ES-I3 (cell line): ENCODE measurements around the gene CD44.

Experiments used
- H3K36me3 ChIP-seq: 2 replicates; pipeline ENCODE4 v1.6.1; 2013; ENCODE audit warnings: mild to moderate bottlenecking, low read length, control low read depth, moderate library complexity; ENCODE audit not compliant: insufficient read depth
- H3K4me1 ChIP-seq: 2 replicates; pipeline ENCODE4 v1.6.1; 2013; ENCODE audit warnings: mild to moderate bottlenecking, control low read depth, low read length; ENCODE audit not compliant: insufficient read depth
- H3K9ac ChIP-seq: 2 replicates; pipeline ENCODE4 v1.6.1; 2013; ENCODE audit warnings: low read depth, mild to moderate bottlenecking, low read length, moderate library complexity
- H3K9me3 ChIP-seq: 2 replicates; pipeline ENCODE4 v1.6.1; 2013; ENCODE audit warnings: mild to moderate bottlenecking, low read length, moderate library complexity; ENCODE audit not compliant: control insufficient read depth, insufficient read depth

CD44 gene

GRCh38 chr11:35178067-35178805, 39.3 kb downstream of the CD44 start:
- Histone ChIP-seq H3K9ac (no peak overlapping the region), H3K36me3 (peaks cover 13% of the 10 kb centered on the region), H3K9me3 (no peaks in the 10 kb centered on the region), H3K4me1 (peaks cover 25% of the 10 kb centered on the region)

- peaks cover 14% of the 10 kb centered on the region for H3K36me3 ChIP-seq
- no peak overlapping the region for H3K9ac ChIP-seq
- no peaks in the 10 kb centered on the region for H3K9me3 ChIP-seq
- H3K4me1 ChIP-seq, result peaks cover 19% of the 10 kb centered on the region
Observed at GRCh38 chr11:35178873-35179272, 39.9 kb downstream of the CD44 start.

- peaks cover 16% of the 10 kb centered on the region for H3K4me1 ChIP-seq
- H3K9ac ChIP-seq, result no peak overlapping the region
- peaks cover 18% of the 10 kb centered on the region for H3K36me3 ChIP-seq
- H3K9me3 ChIP-seq, result no peaks in the 10 kb centered on the region
Observed at GRCh38 chr11:35179466-35180135, 40.6 kb downstream of the CD44 start.

GRCh38 chr11:35180317-35181233, 41.6 kb downstream of the CD44 start:
- H3K9ac ChIP-seq, result no peak overlapping the region

GRCh38 chr11:35182317-35182939, 43.5 kb downstream of the CD44 start:
- Histone ChIP-seq H3K9me3 (no peaks in the 10 kb centered on the region), H3K4me1 (peaks cover 16% of the 10 kb centered on the region), H3K36me3 (peaks cover 13% of the 10 kb centered on the region), H3K9ac (no peak overlapping the region)

More at GRCh38 chr11:35180317-35181233, 41.6 kb downstream of the CD44 start:
- Histone ChIP-seq H3K9me3 (no peaks in the 10 kb centered on the region), H3K36me3 (peaks cover 18% of the 10 kb centered on the region), H3K4me1 (peaks cover 16% of the 10 kb centered on the region)

GRCh38 chr11:35183326-35183925, 44.5 kb downstream of the CD44 start:
- H3K36me3 ChIP-seq, result peaks cover 11% of the 10 kb centered on the region
- H3K9ac ChIP-seq, result no peak overlapping the region
- peaks cover 16% of the 10 kb centered on the region for H3K4me1 ChIP-seq
- H3K9me3 ChIP-seq, result no peaks in the 10 kb centered on the region

GRCh38 chr11:35185696-35186095, 46.7 kb downstream of the CD44 start:
- peaks cover 9% of the 10 kb centered on the region for H3K36me3 ChIP-seq

GRCh38 chr11:35187996-35188395, 49.0 kb downstream of the CD44 start:
- peaks cover 7% of the 10 kb centered on the region for H3K36me3 ChIP-seq

More at GRCh38 chr11:35185696-35186095, 46.7 kb downstream of the CD44 start:
- no peak overlapping the region for H3K9ac ChIP-seq
- H3K4me1 ChIP-seq, result 0 out of 2 replicates have a peak, but pooled peaks cover 2% of the 10 kb centered on the region
- no peaks in the 10 kb centered on the region for H3K9me3 ChIP-seq

GRCh38 chr11:35190804-35191348, 51.9 kb downstream of the CD44 start:
- no peaks in the 10 kb centered on the region for H3K9me3 ChIP-seq
- no peaks in the 10 kb centered on the region for H3K4me1 ChIP-seq
- 0 out of 2 replicates have a peak, but pooled peaks cover 3% of the 10 kb centered on the region for H3K36me3 ChIP-seq
- no peak overlapping the region for H3K9ac ChIP-seq

More at GRCh38 chr11:35187996-35188395, 49.0 kb downstream of the CD44 start:
- no peak overlapping the region for H3K9ac ChIP-seq
- H3K4me1 ChIP-seq, result no peaks in the 10 kb centered on the region
- H3K9me3 ChIP-seq, result no peaks in the 10 kb centered on the region

GRCh38 chr11:35192347-35192746, 53.4 kb downstream of the CD44 start:
- Histone ChIP-seq H3K9ac (no peak overlapping the region), H3K36me3 (0 out of 2 replicates have a peak, but pooled peaks cover 3% of the 10 kb centered on the region), H3K9me3 (no peaks in the 10 kb centered on the region), H3K4me1 (no peaks in the 10 kb centered on the region)

- no peaks in the 10 kb centered on the region for H3K9me3 ChIP-seq
- H3K36me3 ChIP-seq, result 0 out of 2 replicates have a peak, but pooled peaks cover 3% of the 10 kb centered on the region
- H3K4me1 ChIP-seq, result no peaks in the 10 kb centered on the region
- H3K9ac ChIP-seq, result no peak overlapping the region
Observed at GRCh38 chr11:35193767-35194166, 54.8 kb downstream of the CD44 start.

- H3K9ac ChIP-seq, result no peak overlapping the region
- no peaks in the 10 kb centered on the region; the same call in 1 of the 2 replicates for H3K9me3 ChIP-seq
- no peaks in the 10 kb centered on the region for H3K4me1 ChIP-seq
- H3K36me3 ChIP-seq, result no peaks in the 10 kb centered on the region
Observed at GRCh38 chr11:35197292-35197691, 58.3 kb downstream of the CD44 start.

- peaks cover 3% of the 10 kb centered on the region; the same call in 1 of the 2 replicates for H3K9me3 ChIP-seq
- no peaks in the 10 kb centered on the region for H3K4me1 ChIP-seq
- no peak overlapping the region for H3K9ac ChIP-seq
- H3K36me3 ChIP-seq, result no peaks in the 10 kb centered on the region
Observed at GRCh38 chr11:35200811-35201341, 61.9 kb downstream of the CD44 start.
